ENCODE measurements around the gene DYNC1LI1.

DNA sequence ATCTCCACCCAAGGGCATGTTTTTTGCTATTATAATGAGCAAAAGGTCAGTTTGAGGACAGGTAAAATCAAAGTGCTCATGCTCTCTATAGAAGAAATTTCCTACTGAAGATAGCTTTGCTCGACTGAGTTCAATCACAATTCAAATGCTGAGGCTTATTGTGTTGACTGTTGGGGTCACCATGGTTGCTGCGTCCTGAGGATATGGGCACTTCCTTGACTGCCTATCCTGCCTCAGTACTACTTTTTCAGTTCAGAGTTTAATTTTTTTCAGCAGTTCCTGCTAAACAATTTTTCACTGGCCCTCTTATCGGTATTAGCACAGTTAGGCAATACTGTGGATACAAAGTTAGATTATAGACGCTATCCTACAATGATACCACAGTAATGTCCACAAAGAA, 64.2 kb downstream of the DYNC1LI1 start:
- TF ChIP-seq, protein P1, sequence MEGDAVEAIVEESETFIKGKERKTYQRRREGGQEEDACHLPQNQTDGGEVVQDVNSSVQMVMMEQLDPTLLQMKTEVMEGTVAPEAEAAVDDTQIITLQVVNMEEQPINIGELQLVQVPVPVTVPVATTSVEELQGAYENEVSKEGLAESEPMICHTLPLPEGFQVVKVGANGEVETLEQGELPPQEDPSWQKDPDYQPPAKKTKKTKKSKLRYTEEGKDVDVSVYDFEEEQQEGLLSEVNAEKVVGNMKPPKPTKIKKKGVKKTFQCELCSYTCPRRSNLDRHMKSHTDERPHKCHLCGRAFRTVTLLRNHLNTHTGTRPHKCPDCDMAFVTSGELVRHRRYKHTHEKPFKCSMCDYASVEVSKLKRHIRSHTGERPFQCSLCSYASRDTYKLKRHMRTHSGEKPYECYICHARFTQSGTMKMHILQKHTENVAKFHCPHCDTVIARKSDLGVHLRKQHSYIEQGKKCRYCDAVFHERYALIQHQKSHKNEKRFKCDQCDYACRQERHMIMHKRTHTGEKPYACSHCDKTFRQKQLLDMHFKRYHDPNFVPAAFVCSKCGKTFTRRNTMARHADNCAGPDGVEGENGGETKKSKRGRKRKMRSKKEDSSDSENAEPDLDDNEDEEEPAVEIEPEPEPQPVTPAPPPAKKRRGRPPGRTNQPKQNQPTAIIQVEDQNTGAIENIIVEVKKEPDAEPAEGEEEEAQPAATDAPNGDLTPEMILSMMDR (optimal IDR thresholded peaks at IDR 0.05 in 1 of 3, IDR thresholded peaks at IDR 0.05 in 1 of 3, conservative IDR thresholded peaks at IDR 0.05 in 1 of 3; ENCODE audit: extremely low read depth in 1 of 3, insufficient read depth in 2 of 3, low read length in 3 of 3) = no peak
- no peak for TF ChIP-seq EZH2 (IDR thresholded peaks at IDR 0.05; ENCODE audit: low read length)
